Measurements from ENCODE around the gene ALAS1. TPM values are rescaled to one million over a fixed set of nuclear protein-coding genes. Genes with fewer than 3 reads are reported as not detected.

Gene ALAS1
- total and polyA plus RNA-seq, 2 donors (not counting 3 experiments of a cell fraction or from before 2014, with no cell fraction given): 45.1 to 72.1 TPM

DNA sequence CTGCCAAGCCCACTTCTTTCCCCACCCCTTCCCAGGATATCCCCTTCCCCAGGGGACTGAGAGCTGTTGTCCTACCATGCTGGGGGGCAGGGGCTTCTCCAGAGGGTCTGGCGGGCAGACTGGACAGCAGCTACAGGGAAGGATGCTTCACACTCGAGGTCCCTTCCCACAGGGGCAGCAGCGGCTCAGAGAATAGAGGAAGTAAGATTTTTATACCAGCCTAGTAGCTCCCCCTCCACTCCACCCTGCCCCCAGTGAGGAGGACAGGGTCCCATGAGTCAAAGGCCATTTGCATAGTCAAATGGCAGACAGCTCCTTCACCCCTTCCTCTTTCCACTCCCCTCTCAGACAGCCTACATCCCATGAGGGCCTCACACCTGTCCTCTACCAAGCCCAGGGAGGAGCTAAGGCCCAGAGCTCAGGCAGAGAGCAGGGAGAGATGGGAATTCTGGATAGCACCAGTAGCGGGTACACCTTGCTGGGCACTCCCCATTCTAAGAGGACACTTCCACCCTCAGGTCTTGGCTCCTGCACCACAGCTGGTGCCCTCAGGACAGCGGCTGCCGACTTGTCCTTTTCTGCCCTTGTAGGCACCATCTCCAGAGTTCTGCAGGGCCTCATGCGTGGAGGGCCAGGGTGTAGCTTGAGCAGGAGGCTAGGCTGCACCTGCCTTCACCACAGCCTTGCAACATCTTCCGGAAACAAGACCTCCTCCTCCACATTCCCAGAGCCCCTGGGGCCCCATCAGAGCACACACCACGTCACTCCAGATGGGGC is 27.7 kb downstream of the ALAS1 start, which contains the start of gene TLR9:
Gene TLR9 (minus strand): TSS at position 194 of the 777 bp plus-strand sequence. CDS start 116 bp downstream, at position 78.
- Histone ChIP-seq H3K27ac (ENCODE audit: insufficient read depth, low read depth, low read length) (no peak within 1 kb of the TSS), H3K4me3 (replicated peaks in 1 of 3; ENCODE audit: insufficient read depth in 1 of 3, low read depth in 1 of 3, low read length in 3 of 3) (no peak within 1 kb of the TSS), H3K36me3 (ENCODE audit: control insufficient read depth in 2 of 2, extremely low read depth in 1 of 2, insufficient read depth in 2 of 2, low read length in 2 of 2) (peaks cover 8 to 19% of the 10 kb centered on the region in 2 experiments), H3K9me3 (replicated peaks; ENCODE audit: control insufficient read depth, insufficient read depth, low read length) (no peaks in the 10 kb centered on the region), H4K20me1 (replicated peaks; ENCODE audit: control insufficient read depth, extremely low read depth, insufficient read depth, low read length) (no peaks in the 10 kb centered on the region), H3K27me3 (ENCODE audit: control insufficient read depth in 2 of 2, insufficient read depth in 2 of 2, low read length in 2 of 2) (no peaks in the 10 kb centered on the region), H3K79me2 (ENCODE audit: control insufficient read depth, insufficient read depth, low read length) (no peaks in the 10 kb centered on the region), H3K4me1 (ENCODE audit: control insufficient read depth, extremely low read depth, insufficient read depth, low read length) (no peaks in the 10 kb centered on the region), H3K9ac (replicated peaks; ENCODE audit: extremely low read depth, insufficient read depth, low read length) (no peak within 1 kb of the TSS), H3K9me1 (replicated peaks; ENCODE audit: control insufficient read depth, extremely low read depth, insufficient read depth, low read length) (no peaks in the 10 kb centered on the region), H3K4me2 (ENCODE audit: insufficient read depth, low read length) (no peak within 1 kb of the TSS), H2AFZ (ENCODE audit: low read depth, low read length) (no peak within 1 kb of the TSS)
- POLR2A ChIA-PET: no interaction called here
- intact Hi-C loops (cut with micrococcal nuclease) (no loop called here), dilution Hi-C loops (cut with MboI; ENCODE audit: extremely low pct_ligation_motif_present, low sequenced_read_pairs) (no loop called here)
- no peak for FAIRE-seq
- no TSS peak for BruUV-seq (replicated peaks)
- TF ChIP-seq, protein P1, sequence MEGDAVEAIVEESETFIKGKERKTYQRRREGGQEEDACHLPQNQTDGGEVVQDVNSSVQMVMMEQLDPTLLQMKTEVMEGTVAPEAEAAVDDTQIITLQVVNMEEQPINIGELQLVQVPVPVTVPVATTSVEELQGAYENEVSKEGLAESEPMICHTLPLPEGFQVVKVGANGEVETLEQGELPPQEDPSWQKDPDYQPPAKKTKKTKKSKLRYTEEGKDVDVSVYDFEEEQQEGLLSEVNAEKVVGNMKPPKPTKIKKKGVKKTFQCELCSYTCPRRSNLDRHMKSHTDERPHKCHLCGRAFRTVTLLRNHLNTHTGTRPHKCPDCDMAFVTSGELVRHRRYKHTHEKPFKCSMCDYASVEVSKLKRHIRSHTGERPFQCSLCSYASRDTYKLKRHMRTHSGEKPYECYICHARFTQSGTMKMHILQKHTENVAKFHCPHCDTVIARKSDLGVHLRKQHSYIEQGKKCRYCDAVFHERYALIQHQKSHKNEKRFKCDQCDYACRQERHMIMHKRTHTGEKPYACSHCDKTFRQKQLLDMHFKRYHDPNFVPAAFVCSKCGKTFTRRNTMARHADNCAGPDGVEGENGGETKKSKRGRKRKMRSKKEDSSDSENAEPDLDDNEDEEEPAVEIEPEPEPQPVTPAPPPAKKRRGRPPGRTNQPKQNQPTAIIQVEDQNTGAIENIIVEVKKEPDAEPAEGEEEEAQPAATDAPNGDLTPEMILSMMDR (IDR thresholded peaks at IDR 0.05; ENCODE audit: extremely low read depth in 1 of 2, insufficient read depth in 1 of 2, low read depth in 1 of 2, low read length in 2 of 2): no peak
- TF ChIP-seq POLR2A (IDR thresholded peaks at IDR 0.05; ENCODE audit: low read depth, low read length): no peak
- no peak for TF ChIP-seq FOS (IDR thresholded peaks at IDR 0.05; ENCODE audit: borderline replicate concordance, insufficient read depth, low read length)
- TF ChIP-seq, protein P2, sequence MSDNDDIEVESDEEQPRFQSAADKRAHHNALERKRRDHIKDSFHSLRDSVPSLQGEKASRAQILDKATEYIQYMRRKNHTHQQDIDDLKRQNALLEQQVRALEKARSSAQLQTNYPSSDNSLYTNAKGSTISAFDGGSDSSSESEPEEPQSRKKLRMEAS (IDR thresholded peaks at IDR 0.05; ENCODE audit: insufficient read depth, insufficient read length): no peak
- TF ChIP-seq POLR2AphosphoS5 (IDR thresholded peaks at IDR 0.05; ENCODE audit: insufficient read depth, low read depth, low read length): no peak
- TF ChIP-seq GATA2 (IDR thresholded peaks at IDR 0.05; ENCODE audit: insufficient read depth, insufficient read length, low read depth, low read length): no peak
- no peak for TF ChIP-seq JUN (IDR thresholded peaks at IDR 0.05; ENCODE audit: borderline replicate concordance, insufficient read depth, insufficient read length, low read depth)
- TF ChIP-seq EZH2 (IDR thresholded peaks at IDR 0.05; ENCODE audit: borderline replicate concordance, low read depth, low read length, severe bottlenecking): no peak
- no peak for TF ChIP-seq MYC (IDR thresholded peaks at IDR 0.05; ENCODE audit: low read depth, low read length)
- CTCF ChIA-PET: interaction anchor here (1.1 to 9.7 kb wide), 3 partner anchors 12 to 114 kb away, joined by 3 to 133 read pairs (median 104); partner anchors contain the start of genes GLYCTK and TWF2
- DNase-seq (ENCODE audit: low read depth, low spot score): no peak
